HG02623 (cell line): ENCODE data around the gene FTH1.
"Not testable (repeated sequence)": the region's sequence is repeated elsewhere in the genome, so short reads cannot be mapped to it uniquely, and the experiment has no call there.

ENCODE experiments used
- ATAC-seq: cut with Tn5 transposase; IDR thresholded peaks from one replicate; pipeline ENCODE4 v1.9.1; 2021; ENCODE audit warnings: moderate library complexity; ENCODE audit not compliant: unreplicated experiment

The FTH1 gene

GRCh38 chr11:61967116-61967923 is at the start of gene FTH1:
Gene FTH1 (minus strand): TSS chr11:61967634. CDS start chr11:61967425, 209 bp downstream.
- ATAC-seq, result peak; percentile 54

GRCh38 chr11:62015615-62016014 is 48.2 kb upstream of the FTH1 start:
- ATAC-seq, result no peak

GRCh38 chr11:62013537-62014476 is 46.4 kb upstream of the FTH1 start:
- no peak for ATAC-seq

- ATAC-seq, result no peak
Measured at GRCh38 chr11:62012832-62013461, 45.5 kb upstream of the FTH1 start.

- no peak for ATAC-seq
Measured at GRCh38 chr11:62012451-62012831, 45.0 kb upstream of the FTH1 start.

GRCh38 chr11:62011881-62012280 is 44.4 kb upstream of the FTH1 start:
- ATAC-seq, result no peak

GRCh38 chr11:62010935-62011528 is 43.6 kb upstream of the FTH1 start:
- ATAC-seq, result no peak

GRCh38 chr11:62008193-62008592 is 40.8 kb upstream of the FTH1 start:
- ATAC-seq, result no peak

GRCh38 chr11:62004473-62004872 is 37.0 kb upstream of the FTH1 start:
- no peak for ATAC-seq

- ATAC-seq, result not testable (repeated sequence)
Measured at GRCh38 chr11:62002283-62002682, 34.8 kb upstream of the FTH1 start.

GRCh38 chr11:62001450-62002191 is 34.2 kb upstream of the FTH1 start:
- ATAC-seq, result no peak

- no peak for ATAC-seq
Measured at GRCh38 chr11:62000539-62001446, 33.4 kb upstream of the FTH1 start.

- no peak for ATAC-seq
Measured at GRCh38 chr11:61999141-61999975, 31.9 kb upstream of the FTH1 start.

- no peak for ATAC-seq
Measured at GRCh38 chr11:61996933-61997332, 29.5 kb upstream of the FTH1 start.

- ATAC-seq, result no peak
Measured at GRCh38 chr11:61994981-61995380, 27.5 kb upstream of the FTH1 start.

- ATAC-seq, result no peak
Measured at GRCh38 chr11:61985869-61986268, 18.4 kb upstream of the FTH1 start.

- ATAC-seq, result no peak
Measured at GRCh38 chr11:61983419-61983818, 16.0 kb upstream of the FTH1 start.

GRCh38 chr11:61980783-61981541 is 13.5 kb upstream of the FTH1 start:
- no peak for ATAC-seq
